Measurements from ENCODE around the gene SCAND1. TPM values are rescaled to one million over a fixed set of nuclear protein-coding genes. Genes with fewer than 3 reads are reported as not detected.

Gene SCAND1
- total and polyA plus RNA-seq, 8 donors = 20.6 to 62.1 (median 34.2) TPM

GRCh38 chr20:35994994-35995453, 40.7 kb upstream of the SCAND1 start:
- Histone ChIP-seq H3K36me3 (no peaks in the 10 kb centered on the region), H3K9me3 (no peaks in the 10 kb centered on the region), H3K4me1 (peaks cover 0 to 10% of the 10 kb centered on the region in 2 donors), H3K27me3 (no peaks in the 10 kb centered on the region), H3K27ac (no peak overlapping the region), H3K4me3 (no peak overlapping the region)
- peak; percentile 98 for ATAC-seq
- DNase-seq = peak; percentile 70 to 93 (median 83)
- TF ChIP-seq CTCF (IDR thresholded peaks at IDR 0.05) = peak; percentile 76 to 86
- intact Hi-C loops (cut with DNase I) = loop anchor here in 1 of 2 donors (5.0 kb wide), 1 partner anchor 142 kb away; no protein-coding TSS in a partner anchor

- no peaks in the 10 kb centered on the region for H3K27me3 ChIP-seq
- peak; percentile 86 for ATAC-seq
- H3K4me3 ChIP-seq = no peak overlapping the region
- intact Hi-C loops (cut with DNase I) = loop anchor here in 1 of 2 donors (5.0 kb wide), 1 partner anchor 144 kb away; no protein-coding TSS in a partner anchor
- H3K36me3 ChIP-seq = no peaks in the 10 kb centered on the region
- H3K9me3 ChIP-seq = no peaks in the 10 kb centered on the region
- peaks cover 0 to 10% of the 10 kb centered on the region in 2 donors for H3K4me1 ChIP-seq
- peak; percentile 75 to 80 for TF ChIP-seq CTCF (IDR thresholded peaks at IDR 0.05)
- peak in 2 of 4 donors; percentile 71 to 77 for DNase-seq
- no peak overlapping the region for H3K27ac ChIP-seq
Observed at GRCh38 chr20:35992713-35993335, 38.5 kb upstream of the SCAND1 start.

GRCh38 chr20:35991142-35991771, 37.0 kb upstream of the SCAND1 start:
- H3K9me3 ChIP-seq = no peaks in the 10 kb centered on the region
- peak in 1 of 4 donors; percentile 36 for DNase-seq
- H3K27ac ChIP-seq = no peak overlapping the region
- H3K27me3 ChIP-seq = no peaks in the 10 kb centered on the region
- H3K36me3 ChIP-seq = no peaks in the 10 kb centered on the region
- TF ChIP-seq CTCF (IDR thresholded peaks at IDR 0.05) = peak; percentile 20 to 22
- peaks cover 0 to 10% of the 10 kb centered on the region in 2 donors for H3K4me1 ChIP-seq
- H3K4me3 ChIP-seq = no peak overlapping the region
- intact Hi-C loops (cut with DNase I) = loop anchor here in 1 of 2 donors (5.0 kb wide), 1 partner anchor 146 kb away; no protein-coding TSS in a partner anchor
- no peak for ATAC-seq

GRCh38 chr20:35988910-35989463, 34.7 kb upstream of the SCAND1 start:
- peaks cover 0 to 6% of the 10 kb centered on the region in 2 donors for H3K4me1 ChIP-seq
- no peak for TF ChIP-seq CTCF (IDR thresholded peaks at IDR 0.05)
- DNase-seq (no peak), ATAC-seq (no peak)
- no peak overlapping the region for H3K27ac ChIP-seq
- no peaks in the 10 kb centered on the region for H3K9me3 ChIP-seq
- no peaks in the 10 kb centered on the region for H3K27me3 ChIP-seq
- no peak overlapping the region for H3K4me3 ChIP-seq
- H3K36me3 ChIP-seq = no peaks in the 10 kb centered on the region
- intact Hi-C loops (cut with DNase I) = loop anchor here in 1 of 2 donors (10.0 kb wide), 1 partner anchor 146 kb away; no protein-coding TSS in a partner anchor

- H3K9me3 ChIP-seq = no peaks in the 10 kb centered on the region
- H3K27ac ChIP-seq = no peak overlapping the region
- no peaks in the 10 kb centered on the region for H3K27me3 ChIP-seq
- no peak for TF ChIP-seq CTCF (IDR thresholded peaks at IDR 0.05)
- no peaks in the 10 kb centered on the region for H3K36me3 ChIP-seq
- H3K4me3 ChIP-seq = no peak overlapping the region
- no peaks in the 10 kb centered on the region for H3K4me1 ChIP-seq
- DNase-seq (no peak), ATAC-seq (no peak)
- intact Hi-C loops (cut with DNase I) = loop anchor here in 1 of 2 donors (10.0 kb wide), 1 partner anchor 149 kb away; no protein-coding TSS in a partner anchor
Observed at GRCh38 chr20:35985806-35986205, 31.5 kb upstream of the SCAND1 start.

Data from left lung (tissue), 10 donors.